Endothelial cell of umbilical vein (primary cell): ENCODE data around the gene FSTL4. TPM values are rescaled to one million over a fixed set of nuclear protein-coding genes. Genes with fewer than 3 reads are reported as not detected.

Experiments
- BruUV-seq: library from RNA; stranded (reverse); fragments of 400-500 nt; replicated peaks from 2 replicates; lab custom pipeline; 2021; lab: Mats Ljungman, UMichigan
- CTCF ChIA-PET: fragments of 300-600, 350-600 bp; sonication (Branson Sonifier 250); formaldehyde crosslinking; loops from one replicate; lab custom pipeline; 2021; ENCODE audit warnings: antibody characterized with exemption, inconsistent platforms; lab: Charles Lee
- POLR2A ChIA-PET: fragments of 300-600, 350-600 bp; sonication (Branson Sonifier 250); formaldehyde crosslinking; loops from one replicate; lab custom pipeline; 2021; ENCODE audit warnings: antibody characterized with exemption, inconsistent platforms; lab: Charles Lee
- DNase-seq: peaks from one replicate; pipeline ENCODE4 v3.0.0-alpha.2; 2011; ENCODE audit warnings: low read depth, low spot score
- FAIRE-seq: peaks from 2 replicates; lab custom pipeline; 2011; peaks lifted over from hg19 to GRCh38; lab: Jason Lieb, UNC
- H2AFZ ChIP-seq: 2 replicates; pipeline ENCODE4 v1.6.0; 2012; ENCODE audit warnings: low read depth, low read length, control low read depth, inconsistent platforms
- H3K27ac ChIP-seq: 2 replicates; pipeline ENCODE4 v1.5.1; 2011; ENCODE audit warnings: low read depth, mild to moderate bottlenecking, control low read depth, low read length, moderate library complexity; ENCODE audit not compliant: insufficient read depth
- H3K27me3 ChIP-seq, 2 experiments: 2 replicates each; pipeline versions ENCODE4 v1.6.0 to v1.6.1; 2011; ENCODE audit warnings: low read length in 2 of 2, mixed read lengths in 1 of 2; ENCODE audit not compliant: control insufficient read depth in 2 of 2, insufficient read depth in 2 of 2
- H3K36me3 ChIP-seq, 2 experiments: 2 replicates in 1 of 2; 3 replicates in 1 of 2; pipeline ENCODE4 v1.5.1; 2011; ENCODE audit warnings: low read length in 2 of 2, mild to moderate bottlenecking in 1 of 2, moderate library complexity in 1 of 2; ENCODE audit not compliant: control insufficient read depth in 2 of 2, insufficient read depth in 2 of 2; ENCODE audit errors: extremely low read depth in 1 of 2
- H3K4me1 ChIP-seq: 3 replicates; pipeline ENCODE4 v1.5.1; 2011; ENCODE audit warnings: mild to moderate bottlenecking, low read length; ENCODE audit not compliant: control insufficient read depth, insufficient read depth; ENCODE audit errors: extremely low read depth
- H3K4me2 ChIP-seq: 2 replicates; pipeline ENCODE4 v1.6.1; 2011; ENCODE audit warnings: low read length, control low read depth, mixed read lengths; ENCODE audit not compliant: insufficient read depth
- H3K4me3 ChIP-seq, 3 experiments: fragments of 200-600 bp in 1 of 3; sonication (generic), shearing (Covaris generic) in 1 of 3; replicated peaks in 1 of 3; 2 replicates each; pipeline ENCODE4 v1.5.1; 2011 to 2016; ENCODE audit warnings: control low read depth in 3 of 3, low read length in 3 of 3, mild to moderate bottlenecking in 2 of 3, inconsistent platforms in 1 of 3, low read depth in 1 of 3, moderate library complexity in 1 of 3; ENCODE audit not compliant: insufficient read depth in 1 of 3
- H3K79me2 ChIP-seq: 2 replicates; pipeline ENCODE4 v1.6.0; 2012; ENCODE audit warnings: low read length, inconsistent platforms; ENCODE audit not compliant: control insufficient read depth, insufficient read depth
- H3K9ac ChIP-seq: replicated peaks from 2 replicates; pipeline ENCODE3; 2011; ENCODE audit warnings: low read length, control low read depth; ENCODE audit not compliant: insufficient read depth; ENCODE audit errors: extremely low read depth
- H3K9me1 ChIP-seq: replicated peaks from 3 replicates; pipeline ENCODE4 v1.6.0; 2011; ENCODE audit warnings: mild to moderate bottlenecking, low read length; ENCODE audit not compliant: control insufficient read depth, insufficient read depth; ENCODE audit errors: extremely low read depth
- H3K9me3 ChIP-seq: replicated peaks from 2 replicates; pipeline ENCODE4 v1.5.1; 2012; ENCODE audit warnings: low read length, inconsistent platforms; ENCODE audit not compliant: control insufficient read depth, insufficient read depth
- H4K20me1 ChIP-seq: replicated peaks from 2 replicates; pipeline ENCODE3; 2011; ENCODE audit warnings: mild to moderate bottlenecking, low read length; ENCODE audit not compliant: control insufficient read depth, insufficient read depth; ENCODE audit errors: extremely low read depth
- CTCF ChIP-seq, 2 donors: IDR thresholded peaks; 1 replicate in 1 of 2; 2 replicates in 1 of 2; pipeline ENCODE4 v1.5.1; 2011; ENCODE audit warnings: low read length in 2 of 2, mild to moderate bottlenecking in 2 of 2, moderate library complexity in 2 of 2, control low read depth in 1 of 2, inconsistent platforms in 1 of 2, low read depth in 1 of 2; ENCODE audit not compliant: insufficient read depth in 1 of 2; ENCODE audit errors: extremely low read depth in 1 of 2
- EZH2 ChIP-seq: IDR thresholded peaks from 2 replicates; pipeline ENCODE4 v1.6.1; 2012; ENCODE audit warnings: borderline replicate concordance, low read depth, mild to moderate bottlenecking, moderate library complexity, low read length, inconsistent platforms; ENCODE audit not compliant: severe bottlenecking
- FOS ChIP-seq: IDR thresholded peaks from 2 replicates; pipeline ENCODE4 v1.6.1; 2011; ENCODE audit warnings: mild to moderate bottlenecking, low read length, moderate library complexity, borderline replicate concordance; ENCODE audit not compliant: insufficient read depth
- GATA2 ChIP-seq: IDR thresholded peaks from 2 replicates; pipeline ENCODE4 v1.7.0; 2011; ENCODE audit warnings: low read depth, mild to moderate bottlenecking, moderate library complexity, mixed read lengths, low read length; ENCODE audit not compliant: insufficient read length, insufficient read depth
- JUN ChIP-seq: IDR thresholded peaks from 2 replicates; pipeline ENCODE4 v1.6.1; 2011; ENCODE audit warnings: borderline replicate concordance, low read depth; ENCODE audit not compliant: insufficient read length, insufficient read depth
- MYC ChIP-seq: IDR thresholded peaks from one replicate; pipeline ENCODE4 v1.6.1; 2011; ENCODE audit warnings: mild to moderate bottlenecking, low read depth, low read length
- POLR2A ChIP-seq: IDR thresholded peaks from 2 replicates; pipeline ENCODE4 v1.6.1; 2012; ENCODE audit warnings: low read depth, mild to moderate bottlenecking, control low read depth, low read length
- POLR2AphosphoS5 ChIP-seq: IDR thresholded peaks from 2 replicates; pipeline ENCODE4 v1.6.1; 2012; ENCODE audit warnings: low read depth, mild to moderate bottlenecking, control low read depth, low read length, moderate library complexity; ENCODE audit not compliant: insufficient read depth
- dilution Hi-C: fragments of 300-500 bp; cut with MboI; formaldehyde crosslinking; loops from one replicate; pipeline ENCODE4 v1.15.0; 2019; ENCODE audit warnings: low sequenced_read_pairs; ENCODE audit not compliant: extremely low pct_ligation_motif_present
- intact Hi-C: fragments of 100-400 bp; cut with micrococcal nuclease; formaldehyde crosslinking; loops from one replicate; pipeline ENCODE4 v1.10.0; 2022
- polyA plus RNA-seq, 4 experiments: library from polyadenylated mRNA; depleted of rRNA in 3 of 4; stranded (reverse) in 3 of 4; unstranded in 1 of 4; fragments of >200 nt; gene quantifications; 2 replicates each; pipeline versions ENCODE4 v1.2.1 to v1.2.3, GENCODE V29; 2011 to 2012; ENCODE audit warnings: missing spikeins in 1 of 4
- total RNA-seq: library from RNA; stranded (reverse); gene quantifications from 2 replicates; pipeline ENCODE4 v1.2.3, GENCODE V29; 2021
- TF ChIP-seq, protein P1 (sequence below): IDR thresholded peaks from 2 replicates; pipeline ENCODE4 v1.6.1; 2011; ENCODE audit not compliant: insufficient read depth, insufficient read length

Gene FSTL4
- total and polyA plus RNA-seq, 2 donors (not counting 3 experiments of a cell fraction or from before 2014, with no cell fraction given): 0.18 TPM; not detected in 1

DNA sequence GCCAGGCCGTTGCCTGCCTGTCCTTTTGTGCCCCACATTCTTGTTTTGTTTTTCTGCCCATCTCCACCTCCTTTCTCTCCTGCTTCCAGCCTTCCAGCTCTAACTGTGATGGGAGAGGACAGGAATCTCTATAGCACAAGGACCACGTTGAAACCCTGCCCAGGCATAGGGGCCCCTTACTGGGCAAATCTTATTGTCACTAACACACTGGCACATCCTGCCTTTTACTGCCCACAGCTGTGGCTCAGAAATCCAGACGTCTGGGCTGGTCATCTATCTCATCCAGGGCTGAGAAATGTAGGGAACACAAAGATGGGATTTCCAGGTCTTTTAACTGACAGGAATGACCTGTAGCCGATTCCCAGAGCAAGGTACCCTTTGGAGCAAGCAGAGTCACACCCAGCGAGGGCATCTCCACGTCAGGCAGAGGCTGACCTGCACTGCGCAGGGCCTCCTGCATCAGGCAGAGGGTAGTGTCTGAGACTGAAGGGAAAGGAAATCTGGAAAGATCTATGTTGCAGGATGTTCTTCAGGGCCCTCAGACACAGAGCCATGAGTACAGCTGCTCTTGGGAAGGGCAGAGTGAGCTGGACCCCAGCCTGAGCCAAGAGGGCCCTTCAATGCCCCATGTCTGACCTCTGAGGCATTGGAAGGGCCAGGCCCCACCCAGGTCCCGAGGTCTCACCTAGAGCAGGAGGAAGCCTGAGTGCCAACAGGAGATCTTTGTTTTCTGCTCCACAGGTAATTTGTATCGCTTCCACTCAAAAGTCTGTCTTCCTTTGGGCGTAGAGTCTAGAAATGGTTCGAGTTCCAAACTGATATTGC lies 278.8 kb downstream of the FSTL4 start:
- POLR2A ChIA-PET: no interaction called here
- H3K27me3 ChIP-seq: peaks cover 0 to 2% of the 10 kb centered on the region in 2 experiments
- no peak for FAIRE-seq
- H4K20me1 ChIP-seq: no peaks in the 10 kb centered on the region
- no peak overlapping the region for H3K9ac ChIP-seq
- no peaks in the 10 kb centered on the region for H3K4me1 ChIP-seq
- intact Hi-C loops: no loop called here
- H3K79me2 ChIP-seq: no peaks in the 10 kb centered on the region
- BruUV-seq: no TSS peak
- CTCF ChIA-PET: no interaction called here
- H3K4me3 ChIP-seq: no peak overlapping the region
- no peaks in the 10 kb centered on the region for H3K9me1 ChIP-seq
- H3K4me2 ChIP-seq: no peak overlapping the region
- dilution Hi-C loops: no loop called here
- no peak for DNase-seq
- no peaks in the 10 kb centered on the region for H3K9me3 ChIP-seq
- TF ChIP-seq FOS (no peak), POLR2A (no peak), JUN (no peak), CTCF (IDR thresholded peaks at IDR 0.05; ENCODE audit: extremely low read depth in 1 of 2, insufficient read depth in 1 of 2, low read depth in 1 of 2, low read length in 2 of 2) (no peak), EZH2 (no peak), MYC (no peak), POLR2AphosphoS5 (no peak), GATA2 (no peak)
- TF ChIP-seq, protein P1, sequence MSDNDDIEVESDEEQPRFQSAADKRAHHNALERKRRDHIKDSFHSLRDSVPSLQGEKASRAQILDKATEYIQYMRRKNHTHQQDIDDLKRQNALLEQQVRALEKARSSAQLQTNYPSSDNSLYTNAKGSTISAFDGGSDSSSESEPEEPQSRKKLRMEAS: no peak
- no peak overlapping the region for H3K27ac ChIP-seq
- H2AFZ ChIP-seq: no peak overlapping the region
- H3K36me3 ChIP-seq: no peaks in the 10 kb centered on the region
